Pulmonary artery endothelial cell (primary cell): ENCODE data around the gene TIA1. TPM values are rescaled to one million over a fixed set of nuclear protein-coding genes. Genes with fewer than 3 reads are reported as not detected.
"Not testable (repeated sequence)": the region's sequence is repeated elsewhere in the genome, so short reads cannot be mapped to it uniquely, and the experiment has no call there.

Experiments used
- DNase-seq: peaks from one replicate; pipeline ENCODE4 v3.0.0-alpha.2; 2011; ENCODE audit warnings: low read depth, low spot score
- total RNA-seq: library from RNA; depleted of rRNA; stranded (reverse); fragments of >200 nt; gene quantifications from 2 replicates; pipeline ENCODE4 v1.2.3, GENCODE V29; 2014

Gene TIA1
- total RNA-seq, 1 donor from 2014 or later, result 136 TPM

DNA sequence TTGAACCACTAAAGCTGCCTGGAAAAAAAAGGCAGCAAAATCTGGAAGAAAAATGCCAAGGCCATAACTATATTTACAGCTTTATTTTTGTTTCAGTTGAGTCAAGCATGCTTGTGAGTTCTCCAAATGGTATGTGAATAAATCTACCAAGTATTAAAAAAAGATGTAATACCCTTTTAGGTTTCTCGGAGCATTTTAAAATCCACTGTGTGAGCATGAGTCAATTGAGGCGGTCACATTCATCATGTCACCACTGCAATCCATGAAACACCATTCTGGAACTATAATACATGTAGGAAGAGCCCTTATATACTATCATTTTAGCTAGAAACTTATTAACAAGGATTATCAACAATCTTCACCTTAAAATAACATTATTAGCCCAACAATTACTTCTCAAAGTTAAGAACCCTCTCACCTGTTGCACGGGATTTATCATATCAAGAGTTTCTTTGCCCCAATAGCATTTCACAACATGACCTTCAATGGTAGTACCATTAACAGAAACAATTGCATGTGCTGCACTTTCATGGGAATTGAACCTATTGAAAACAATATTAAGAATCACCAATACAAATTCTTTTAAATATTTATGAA, 33.4 kb downstream of the TIA1 start:
- DNase-seq, result no peak

DNA sequence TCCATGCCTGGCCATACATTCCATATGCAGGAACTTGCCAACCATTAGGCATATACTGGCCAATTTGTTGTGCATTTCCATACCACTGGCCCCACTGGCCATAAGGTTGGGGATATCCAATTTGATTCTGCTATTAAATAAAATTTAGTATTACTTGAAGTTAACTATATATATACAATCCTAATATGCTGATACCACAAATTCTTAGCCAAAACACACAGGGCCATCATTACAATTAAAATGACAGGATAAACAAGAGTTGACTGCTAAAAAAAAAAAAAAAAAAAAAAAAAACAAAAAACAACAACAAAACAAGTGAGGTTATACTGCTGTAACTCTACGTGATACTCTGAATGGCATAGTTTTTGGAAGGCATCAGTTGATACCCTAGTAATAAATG, 34.1 kb downstream of the TIA1 start:
- no peak for DNase-seq

DNA sequence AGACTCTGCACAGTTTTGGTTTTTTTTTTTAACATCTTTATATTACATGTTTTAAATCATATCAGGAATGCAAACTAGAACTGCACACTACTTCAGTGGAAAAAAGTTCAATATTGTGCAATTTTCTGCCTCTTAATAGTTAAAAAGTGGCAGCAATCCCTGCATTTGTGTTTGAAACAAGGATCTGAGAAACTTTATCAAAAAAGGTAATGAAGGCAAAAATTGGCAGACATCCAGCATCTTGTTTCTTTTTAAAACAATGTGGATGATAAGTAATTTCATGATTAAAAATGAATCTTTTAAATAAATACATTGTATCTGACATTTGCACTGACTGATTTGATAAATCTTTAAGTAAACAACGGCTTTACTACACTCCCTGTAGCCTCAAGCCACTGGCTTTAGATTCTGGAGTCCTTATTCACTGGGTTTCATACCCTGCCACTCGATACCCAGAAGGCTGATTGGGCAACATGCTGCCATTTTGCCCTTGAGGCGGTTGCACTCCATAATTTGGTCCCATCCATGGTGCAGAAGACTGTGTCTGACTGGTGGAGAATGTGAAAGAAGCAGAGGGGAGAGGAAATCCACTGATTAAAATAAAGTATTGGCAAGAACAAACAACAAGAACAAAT, 36.0 kb downstream of the TIA1 start:
- no peak for DNase-seq

DNA sequence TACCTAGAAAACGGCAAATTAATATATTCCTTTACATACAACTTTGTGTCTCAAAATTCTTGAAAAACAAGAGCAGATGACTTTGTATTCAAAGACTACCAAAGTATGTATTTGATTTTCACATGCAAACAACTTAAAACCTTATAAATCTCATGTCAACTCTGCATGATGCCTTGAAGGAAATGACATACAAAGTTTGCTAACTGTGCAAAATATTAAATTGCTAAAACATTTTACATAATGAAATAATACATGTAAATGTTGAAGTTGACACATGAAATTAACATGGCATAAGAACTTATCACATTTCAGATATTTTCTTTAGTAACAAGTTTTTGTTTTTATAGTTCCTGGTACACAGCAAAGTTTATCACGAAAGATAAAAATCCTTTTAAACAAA, 36.8 kb downstream of the TIA1 start:
- no peak for DNase-seq

DNA sequence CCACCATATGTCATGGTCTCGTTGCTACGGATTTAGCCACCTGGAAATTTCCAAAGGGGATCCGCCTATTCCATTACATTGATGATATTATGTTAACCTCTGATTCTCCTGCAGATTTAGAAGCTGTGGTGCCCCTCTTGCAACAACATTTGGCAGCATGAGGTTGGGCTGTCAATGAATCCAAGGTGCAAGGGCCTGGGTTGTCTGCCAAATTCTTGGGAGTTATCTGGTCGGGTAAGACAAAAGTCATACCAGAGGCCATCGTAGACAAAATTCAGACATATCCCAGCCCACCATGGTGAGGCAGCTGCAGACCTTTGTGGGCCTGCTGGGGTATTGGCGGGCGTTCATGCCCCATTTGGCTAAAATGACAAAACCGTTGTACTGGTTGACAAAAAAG, 44.0 kb downstream of the TIA1 start:
- no peak for DNase-seq

DNA sequence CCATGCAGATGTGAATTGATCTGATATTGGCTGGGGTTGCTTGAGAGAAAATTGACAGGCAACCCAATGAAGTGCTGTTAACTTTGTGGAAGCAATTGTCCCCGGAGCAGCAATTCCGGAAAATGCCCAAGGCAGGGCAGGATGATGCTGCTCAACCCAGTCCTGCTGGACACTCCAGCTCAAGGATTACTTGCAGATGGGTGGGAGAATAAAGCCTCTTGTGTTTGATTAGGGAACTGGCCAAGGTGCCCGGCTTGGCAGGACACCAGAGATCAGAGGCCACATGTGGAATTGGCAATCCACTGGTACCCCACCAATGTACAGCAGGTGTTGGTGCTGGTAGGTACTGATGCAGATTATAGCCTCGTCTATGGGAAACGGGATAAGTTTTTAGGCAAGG, 45.3 kb downstream of the TIA1 start:
- no peak for DNase-seq

DNA sequence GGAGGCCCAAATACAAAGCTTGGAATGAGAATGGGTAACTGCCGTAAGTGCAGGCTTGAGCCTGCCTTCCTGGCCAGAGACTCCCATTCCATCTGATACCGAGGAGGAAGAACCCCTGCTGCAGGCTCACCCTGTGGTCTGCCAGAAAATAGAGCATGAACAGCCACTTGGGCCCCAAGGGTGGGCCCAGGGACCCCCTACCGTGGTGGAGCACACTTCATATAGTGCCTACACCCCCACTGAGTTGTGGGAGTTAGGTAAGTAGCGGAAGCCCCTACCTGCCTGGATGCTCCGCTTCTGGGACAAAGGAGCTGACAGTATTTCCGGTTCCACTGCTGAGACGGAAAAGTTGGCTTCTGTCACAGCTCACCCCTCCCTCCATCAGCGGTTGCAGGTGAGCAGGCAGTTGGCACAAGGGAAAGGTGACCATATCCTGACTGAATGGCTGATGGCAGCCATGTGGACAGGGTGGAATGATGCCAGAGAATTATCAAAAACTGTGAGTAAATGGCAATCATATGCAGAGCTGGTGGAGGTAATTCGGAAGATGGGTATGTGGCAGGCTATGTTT, 46.1 kb downstream of the TIA1 start:
- DNase-seq, result no peak

DNA sequence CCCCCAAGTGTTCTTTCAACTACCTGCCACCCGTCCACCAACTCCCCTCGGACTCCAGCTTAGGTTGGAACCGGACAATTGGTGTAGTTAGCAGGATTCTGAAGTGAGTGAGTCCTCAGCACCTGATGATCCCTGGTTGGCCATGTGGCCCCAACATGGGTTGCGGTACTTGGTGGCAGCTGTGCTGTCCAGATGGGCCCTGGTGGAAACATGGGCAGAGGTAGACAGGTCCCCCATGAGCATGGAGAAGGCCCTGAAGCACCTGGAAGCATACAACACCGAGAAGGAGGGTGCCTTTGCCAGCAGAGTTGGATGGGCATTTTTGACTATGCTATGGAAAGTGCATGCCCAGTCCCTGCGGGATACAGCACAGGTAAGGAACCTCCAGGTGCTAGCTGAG, 46.6 kb downstream of the TIA1 start:
- no peak for DNase-seq

DNA sequence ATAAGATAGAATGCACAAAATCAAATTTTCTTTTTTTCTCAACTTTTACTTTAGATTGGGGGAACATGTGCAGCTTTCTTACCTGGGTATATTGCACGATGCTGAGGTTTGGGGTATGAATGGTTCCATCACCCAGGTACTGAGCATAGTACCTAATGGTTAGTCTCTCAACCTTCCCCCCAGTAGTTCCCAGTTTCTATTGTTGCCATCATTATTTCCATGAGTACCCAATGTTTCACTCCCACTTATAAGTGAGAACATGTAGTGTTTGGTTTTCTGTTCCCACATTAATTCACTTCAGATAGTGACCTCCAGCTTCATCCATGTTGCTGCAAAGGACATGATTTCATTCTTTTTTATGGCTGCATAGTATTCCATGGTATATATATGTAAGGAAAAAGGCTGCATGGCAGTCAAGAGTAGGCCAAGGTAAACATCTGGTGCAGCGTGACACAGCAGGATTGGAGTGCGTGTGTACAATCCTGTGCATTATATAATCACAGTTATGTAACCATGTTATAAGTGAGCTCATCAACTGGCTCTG, 47.1 kb downstream of the TIA1 start:
- no peak for DNase-seq

DNA sequence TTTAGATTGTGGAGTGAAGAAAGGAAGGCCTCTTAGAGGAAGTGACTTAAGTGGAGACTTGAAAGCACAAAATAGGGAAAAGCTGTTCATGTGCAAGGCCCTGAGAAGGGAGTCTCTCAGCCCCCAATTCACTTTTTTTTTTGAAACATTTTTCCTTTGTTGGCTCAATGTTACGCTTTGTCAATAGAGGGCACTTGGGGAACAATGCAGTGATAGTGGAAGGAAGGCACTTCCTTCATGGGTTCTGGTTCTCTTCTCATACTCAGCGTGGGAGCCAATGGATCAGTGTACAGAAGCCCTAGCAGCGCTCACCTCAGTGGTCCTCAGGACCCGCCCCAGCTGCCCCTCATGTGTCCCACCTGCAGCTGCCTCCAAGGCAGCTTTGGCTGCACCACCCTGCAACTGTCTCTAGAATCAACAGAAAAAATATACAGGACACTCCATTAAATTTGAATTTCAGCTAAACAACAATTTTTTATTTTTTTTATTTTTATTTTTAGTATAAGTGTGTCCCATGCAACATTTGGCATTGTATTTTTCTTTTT, 49.0 kb downstream of the TIA1 start:
- no peak for DNase-seq

DNA sequence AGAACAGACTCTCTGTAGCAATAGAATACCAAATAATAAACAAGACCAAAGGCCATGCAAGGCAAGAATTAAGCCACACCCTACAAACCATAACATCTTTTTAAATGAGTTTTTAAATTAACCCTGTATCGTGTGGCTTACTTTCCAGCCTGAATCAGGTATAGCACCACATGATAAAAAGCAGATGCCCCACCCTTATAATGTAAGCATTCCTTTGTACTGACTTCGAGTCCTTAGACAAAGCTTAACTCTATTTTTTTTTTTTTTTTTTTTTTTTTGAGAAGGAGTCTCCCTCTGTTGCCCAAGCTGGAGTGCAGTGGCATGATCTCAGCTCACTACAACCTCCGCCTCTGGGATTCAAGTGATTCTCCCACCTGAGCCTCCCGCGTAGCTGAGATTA, 55.9 kb downstream of the TIA1 start:
- DNase-seq, result no peak

DNA sequence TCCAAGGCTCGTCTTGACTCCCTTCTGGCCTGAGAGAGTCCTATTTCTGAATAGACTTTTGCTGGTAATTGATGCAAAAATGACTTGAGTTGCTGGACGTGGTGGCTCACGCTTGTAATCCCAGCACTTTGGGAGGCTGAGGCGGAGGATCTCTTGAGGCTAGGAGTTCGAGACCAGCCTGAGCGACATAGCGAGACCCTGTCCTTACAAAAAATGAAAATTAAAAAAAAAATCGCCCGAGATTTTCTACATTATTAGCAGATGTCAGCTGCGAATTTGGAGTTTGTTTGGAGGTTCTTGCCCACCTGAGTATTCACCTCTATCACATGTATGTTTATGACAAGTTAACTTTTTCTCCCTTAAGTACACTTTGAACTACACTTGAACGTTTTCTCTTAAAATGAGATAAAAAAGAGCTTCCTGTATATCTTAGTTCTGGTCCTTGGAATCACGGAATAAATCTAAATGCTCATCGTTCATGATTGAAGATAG, 57.1 kb downstream of the TIA1 start:
- DNase-seq, result no peak

DNA sequence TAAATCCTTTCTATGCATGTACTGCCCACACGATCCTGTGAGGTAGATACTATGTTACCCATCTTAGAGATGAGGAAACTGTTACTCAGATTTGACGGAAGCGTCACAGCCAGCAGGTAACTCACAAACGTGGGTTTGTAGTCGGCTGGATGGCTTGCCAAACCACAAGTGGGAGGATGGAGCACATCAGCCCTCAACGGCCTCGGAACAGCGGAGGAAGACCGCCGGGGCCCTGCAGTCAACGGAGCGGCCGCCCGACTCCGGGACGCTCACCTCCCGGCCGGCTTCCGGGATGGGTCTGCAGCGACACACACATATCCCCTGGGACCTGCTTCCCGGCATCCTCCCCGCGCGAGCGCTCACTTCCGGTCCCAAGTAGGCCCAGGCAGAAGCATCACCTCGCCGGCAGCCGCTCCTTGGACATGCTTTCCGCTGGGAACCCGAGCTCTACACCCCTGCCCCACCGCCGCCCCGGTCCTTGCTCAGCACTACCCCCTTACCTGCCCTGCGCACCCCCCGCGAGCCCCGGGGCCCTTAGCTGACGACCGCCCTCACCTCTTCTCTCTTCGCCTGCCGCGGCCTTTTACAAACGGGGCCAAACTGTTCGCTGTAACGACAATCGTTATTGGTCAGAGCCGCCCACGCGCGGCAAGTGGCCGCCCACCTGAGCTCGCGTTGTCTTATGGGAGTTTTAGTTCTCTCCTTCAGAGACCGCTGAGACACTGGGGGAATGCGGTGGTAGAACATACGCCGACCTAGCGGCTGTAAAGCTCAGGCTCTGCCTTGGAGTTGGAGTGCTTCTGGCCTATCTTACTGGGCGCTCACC, 57.8 kb downstream of the TIA1 start, which contains the start of gene C2orf42:
Gene C2orf42, minus strand, starts transcription at position 602 of the 826 bp plus-strand sequence. CDS start 9,034 bp downstream, outside the sequence.
- peak; percentile 89 for DNase-seq

DNA sequence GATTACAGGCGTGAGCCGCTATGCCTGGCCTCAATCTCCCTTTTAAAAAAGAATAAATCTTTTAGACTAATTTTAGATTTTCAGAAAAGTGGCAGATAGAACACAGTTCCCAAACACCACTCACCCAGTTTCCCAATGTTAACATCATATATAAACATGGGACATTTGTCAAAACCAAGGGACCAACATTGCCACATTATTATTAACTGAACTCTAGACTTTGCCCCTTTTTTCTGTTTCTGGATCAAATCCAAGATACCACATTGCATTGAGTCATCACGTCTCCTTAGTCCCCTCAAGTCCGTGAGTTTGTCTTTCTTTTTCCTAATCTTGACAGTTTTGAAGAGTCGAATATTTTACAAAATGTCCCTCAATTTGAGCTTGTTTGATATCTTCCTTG, 60.0 kb downstream of the TIA1 start:
- no peak for DNase-seq

DNA sequence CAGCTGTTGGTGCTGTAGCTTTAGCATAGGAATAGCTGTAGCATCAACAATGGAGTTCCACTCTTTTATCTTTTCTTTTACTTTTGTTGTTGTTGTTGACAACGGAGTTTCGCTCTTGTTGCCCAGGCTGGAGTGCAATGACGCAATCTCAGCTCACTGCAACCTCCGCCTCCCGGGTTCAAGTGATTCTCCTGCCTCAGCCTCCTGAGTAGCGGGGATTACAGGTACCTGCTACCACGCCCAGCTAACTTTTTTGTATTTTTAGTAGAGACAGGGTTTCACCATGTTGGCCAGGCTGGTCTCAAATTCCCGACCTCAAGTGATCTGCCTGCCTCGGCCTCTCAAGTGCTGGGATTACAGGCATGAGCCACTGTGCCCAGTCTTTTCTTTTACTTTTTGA, 61.3 kb downstream of the TIA1 start:
- not testable (repeated sequence) for DNase-seq

DNA sequence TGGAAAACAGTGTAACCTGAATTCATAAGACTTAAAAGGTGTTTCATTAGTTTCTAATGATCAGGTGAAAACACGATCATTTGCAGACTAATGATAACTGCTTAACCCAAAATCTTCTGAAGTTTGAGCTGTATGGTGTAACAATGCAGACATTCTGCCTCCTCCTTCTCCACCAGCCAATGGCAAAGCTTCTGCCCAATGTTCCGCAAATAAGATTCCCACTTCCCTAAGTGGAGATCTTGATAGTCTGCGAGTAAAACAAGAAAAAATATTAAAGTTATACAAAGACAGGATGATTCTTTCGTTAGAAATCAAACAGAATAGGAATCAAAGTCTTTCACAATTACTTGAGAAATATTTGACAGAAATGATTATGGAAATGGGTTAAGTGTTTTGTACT, 65.7 kb downstream of the TIA1 start:
- DNase-seq, result no peak

DNA sequence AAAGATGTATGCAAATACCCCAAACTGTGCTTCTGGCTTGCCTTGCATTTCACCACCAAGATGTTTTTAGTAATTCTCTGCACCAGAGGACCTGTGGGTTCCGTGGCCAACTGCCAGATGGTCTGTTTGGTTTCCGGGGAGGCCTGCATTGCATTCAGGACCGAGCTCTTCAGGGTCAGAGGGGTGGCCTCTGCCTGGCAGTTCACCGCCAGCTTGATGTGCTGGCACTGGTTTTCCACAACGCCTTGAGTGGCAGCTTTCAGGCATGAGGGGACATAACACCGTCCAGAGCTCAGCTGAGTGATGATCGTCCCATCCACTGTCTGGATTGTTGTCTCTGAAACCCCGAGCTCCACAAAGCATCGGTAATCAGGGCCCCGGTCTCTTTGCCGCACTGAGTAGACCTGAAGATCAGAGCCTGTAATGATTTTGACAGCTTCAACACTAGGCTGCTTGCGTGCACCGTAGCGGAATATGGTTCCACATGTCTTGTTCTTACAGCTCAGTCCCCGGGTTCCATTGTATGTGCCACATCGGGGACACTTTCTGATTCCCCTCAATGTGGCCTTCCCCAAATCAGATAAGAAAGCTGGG, 67.0 kb downstream of the TIA1 start:
- no peak for DNase-seq

DNA sequence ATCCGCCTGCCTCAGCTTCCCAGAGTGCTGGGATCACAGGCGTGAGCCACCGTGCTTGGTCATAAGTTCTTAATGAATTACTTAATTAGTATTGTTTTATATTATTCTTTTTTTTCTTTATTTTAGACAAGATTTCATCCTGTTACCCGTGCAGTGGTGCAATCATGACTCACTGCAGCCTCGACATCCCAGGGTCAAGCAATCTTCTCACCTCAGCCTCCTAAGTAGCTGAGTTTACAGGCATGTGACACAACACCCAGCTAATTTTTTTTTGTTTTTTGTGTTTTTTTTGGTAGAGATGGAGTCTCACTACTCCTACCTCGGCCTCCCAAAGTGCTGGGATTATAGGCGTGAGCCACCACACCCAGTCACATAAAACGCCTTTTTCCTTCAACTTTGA, 74.9 kb downstream of the TIA1 start:
- DNase-seq, result no peak

DNA sequence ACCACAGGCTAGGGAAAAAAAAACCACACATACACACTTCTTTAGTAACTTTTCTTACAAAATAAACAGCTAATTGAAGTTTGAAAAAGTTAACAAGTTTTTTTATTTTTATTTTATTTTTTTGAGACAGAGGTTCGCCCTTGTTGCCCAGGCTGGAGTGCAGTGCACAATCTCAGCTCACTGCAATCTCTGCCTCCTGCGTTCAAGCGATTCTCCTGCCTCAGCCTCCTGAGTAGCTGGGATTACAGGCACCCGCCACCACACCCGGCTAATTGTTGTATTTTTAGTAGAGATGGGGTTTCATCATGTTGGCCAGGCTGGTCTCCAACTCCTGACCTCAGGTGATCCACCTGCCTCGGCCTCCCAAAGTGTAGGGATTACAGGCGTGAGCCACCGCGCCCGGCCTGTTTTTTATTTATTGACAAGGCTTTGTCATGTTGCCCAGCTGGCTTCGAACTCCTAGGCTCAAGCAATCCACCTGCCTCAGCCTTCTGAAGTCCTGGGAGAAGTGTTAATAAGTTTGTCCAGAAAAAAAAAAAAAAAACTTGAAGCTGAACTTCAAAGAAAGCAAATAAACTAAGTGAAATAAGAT, 78.7 kb downstream of the TIA1 start:
- DNase-seq, result not testable (repeated sequence)

DNA sequence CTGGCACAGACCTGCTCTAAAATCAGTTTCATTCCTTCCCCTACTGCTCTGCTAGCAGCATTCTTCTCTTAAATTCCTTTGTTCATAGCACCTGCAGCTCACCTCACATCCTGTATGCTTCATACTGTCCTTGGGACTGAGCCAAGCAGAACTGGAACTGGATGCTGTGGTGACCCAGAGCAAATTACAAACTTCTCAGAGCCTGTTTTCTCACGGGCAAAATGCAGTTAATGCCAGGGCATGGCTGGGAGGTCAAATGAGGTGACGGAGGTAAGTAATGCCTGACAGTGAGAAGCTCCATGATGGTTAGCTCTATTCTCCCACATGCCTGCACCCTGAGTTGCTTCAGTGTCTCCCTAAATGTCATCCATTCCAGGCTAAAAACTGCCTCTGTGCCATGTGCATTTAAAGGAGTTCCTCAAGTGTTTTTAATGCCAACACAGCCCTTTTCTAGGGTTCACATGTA, 87.3 kb downstream of the TIA1 start:
- no peak for DNase-seq

DNA sequence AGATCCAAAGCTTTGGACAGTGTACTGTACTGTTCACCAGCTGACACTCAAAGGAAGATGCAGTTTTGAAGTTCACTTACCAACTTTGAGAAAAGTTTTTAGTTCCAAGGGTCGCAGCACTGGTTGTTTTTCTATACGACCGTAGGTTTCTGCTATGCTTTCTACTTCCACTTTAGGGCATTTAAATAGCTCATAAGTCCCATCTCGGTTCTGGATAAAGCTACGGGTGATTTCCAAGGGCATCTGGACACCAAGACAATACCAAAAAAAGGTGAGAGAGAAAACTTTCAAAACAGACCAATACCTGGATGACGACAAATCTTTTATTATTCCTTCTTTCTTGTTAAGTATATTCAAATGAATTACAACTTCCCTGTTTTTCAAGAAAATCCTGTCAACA, 87.9 kb downstream of the TIA1 start:
- no peak for DNase-seq
